ENCODE measurements around the gene ABCC10. TPM values are rescaled to one million over a fixed set of nuclear protein-coding genes. Genes with fewer than 3 reads are reported as not detected.

Gene ABCC10
- polyA plus RNA-seq, 3 donors = 7.6 to 32.8 (median 10.2) TPM

GRCh38 chr6:43416935-43417334 is 10.4 kb upstream of the ABCC10 start:
- Mint-ChIP-seq H3K4me1 (no peaks in the 10 kb centered on the region), H3K36me3 (no peaks in the 10 kb centered on the region), H3K27ac (no peak overlapping the region), H3K9me3 (peaks cover 0 to 16% (median 9%) of the 10 kb centered on the region in 7 donors), H3K4me3 (no peak overlapping the region), H3K27me3 (ENCODE audit: low read depth in 3 of 3) (peaks cover 12 to 33% (median 15%) of the 10 kb centered on the region in 3 donors)
- peaks cover 0 to 10% of the 10 kb centered on the region in 2 donors for H3K27me3 ChIP-seq (ENCODE audit: control insufficient read depth in 2 of 2, insufficient read depth in 2 of 2, low read length in 2 of 2)
- no peak overlapping the region for H3K4me2 ChIP-seq (replicated peaks; ENCODE audit: extremely low read depth, low read length, poor library complexity, severe bottlenecking)
- no peak for DNase-seq
- H3K27ac ChIP-seq (ENCODE audit: low read depth in 1 of 2, low read length in 2 of 2) = no peak overlapping the region
- TF ChIP-seq CTCF (IDR thresholded peaks at IDR 0.05) = no peak
- no peak overlapping the region for H3K9ac ChIP-seq (ENCODE audit: insufficient read depth, low read length, poor library complexity, severe bottlenecking)
- H3K4me1 ChIP-seq (ENCODE audit: control insufficient read depth in 1 of 2, insufficient read depth in 2 of 2, low read length in 2 of 2) = no peaks in the 10 kb centered on the region
- no peak overlapping the region for H2AFZ ChIP-seq (ENCODE audit: insufficient read depth, low read depth, low read length, poor library complexity, severe bottlenecking)
- WGBS (ENCODE audit: insufficient coverage) = no CpG with 5 or more reads among the region's 4 CpGs
- H3K4me3 ChIP-seq (replicated peaks in 1 of 3; ENCODE audit: low read depth in 2 of 3, low read length in 3 of 3) = no peak overlapping the region
- H4K20me1 ChIP-seq (ENCODE audit: insufficient read depth, low read length) = no peaks in the 10 kb centered on the region
- H3K9me3 ChIP-seq (replicated peaks in 1 of 2; ENCODE audit: control insufficient read depth in 1 of 2, insufficient read depth in 1 of 2, low read length in 2 of 2) = peaks cover 0 to 15% of the 10 kb centered on the region in 2 donors
- H3K36me3 ChIP-seq (replicated peaks in 1 of 2; ENCODE audit: control insufficient read depth in 1 of 2, insufficient read depth in 2 of 2, low read length in 2 of 2) = no peaks in the 10 kb centered on the region
- intact Hi-C loops (cut with micrococcal nuclease) = no loop called here
- H3K79me2 ChIP-seq (ENCODE audit: insufficient read depth, low read length) = no peaks in the 10 kb centered on the region

- no peaks in the 10 kb centered on the region for H3K9me3 ChIP-seq (replicated peaks in 1 of 2; ENCODE audit: control insufficient read depth in 1 of 2, insufficient read depth in 1 of 2, low read length in 2 of 2)
- 100% methylated on average over 2 of the region's 5 CpGs for WGBS (ENCODE audit: insufficient coverage)
Observed at GRCh38 chr6:43420012-43420709, 7.2 kb upstream of the ABCC10 start.

More at GRCh38 chr6:43420012-43420709, 7.2 kb upstream of the ABCC10 start:
- Mint-ChIP-seq H3K4me1 (no peaks in the 10 kb centered on the region), H3K9me3 (peaks cover 0 to 9% (median 3%) of the 10 kb centered on the region in 7 donors), H3K27ac (no peak overlapping the region), H3K27me3 (ENCODE audit: low read depth in 3 of 3) (peaks cover 11 to 48% (median 12%) of the 10 kb centered on the region in 3 donors), H3K4me3 (no peak overlapping the region), H3K36me3 (no peaks in the 10 kb centered on the region)
- H3K4me2 ChIP-seq (replicated peaks; ENCODE audit: extremely low read depth, low read length, poor library complexity, severe bottlenecking) = no peak overlapping the region
- DNase-seq = no peak
- H3K4me1 ChIP-seq (ENCODE audit: control insufficient read depth in 1 of 2, insufficient read depth in 2 of 2, low read length in 2 of 2) = no peaks in the 10 kb centered on the region
- H3K27ac ChIP-seq (ENCODE audit: low read depth in 1 of 2, low read length in 2 of 2) = no peak overlapping the region
- no peak overlapping the region for H2AFZ ChIP-seq (ENCODE audit: insufficient read depth, low read depth, low read length, poor library complexity, severe bottlenecking)
- no peaks in the 10 kb centered on the region for H3K36me3 ChIP-seq (replicated peaks in 1 of 2; ENCODE audit: control insufficient read depth in 1 of 2, insufficient read depth in 2 of 2, low read length in 2 of 2)
- H3K27me3 ChIP-seq (ENCODE audit: control insufficient read depth in 2 of 2, insufficient read depth in 2 of 2, low read length in 2 of 2) = peaks cover 0 to 18% of the 10 kb centered on the region in 2 donors
- intact Hi-C loops (cut with micrococcal nuclease) = no loop called here
- TF ChIP-seq CTCF (IDR thresholded peaks at IDR 0.05) = no peak
- no peaks in the 10 kb centered on the region for H3K79me2 ChIP-seq (ENCODE audit: insufficient read depth, low read length)
- no peak overlapping the region for H3K4me3 ChIP-seq (replicated peaks in 1 of 3; ENCODE audit: low read depth in 2 of 3, low read length in 3 of 3)
- H3K9ac ChIP-seq (ENCODE audit: insufficient read depth, low read length, poor library complexity, severe bottlenecking) = no peak overlapping the region
- no peaks in the 10 kb centered on the region for H4K20me1 ChIP-seq (ENCODE audit: insufficient read depth, low read length)
